Right hindlimb (tissue), 1 donor: Measurements from ENCODE around the gene TSPAN13.

Experiments
- DNase-seq: peaks from one replicate; pipeline ENCODE4 v3.0.0-alpha.2; 2018

The TSPAN13 gene

DNA sequence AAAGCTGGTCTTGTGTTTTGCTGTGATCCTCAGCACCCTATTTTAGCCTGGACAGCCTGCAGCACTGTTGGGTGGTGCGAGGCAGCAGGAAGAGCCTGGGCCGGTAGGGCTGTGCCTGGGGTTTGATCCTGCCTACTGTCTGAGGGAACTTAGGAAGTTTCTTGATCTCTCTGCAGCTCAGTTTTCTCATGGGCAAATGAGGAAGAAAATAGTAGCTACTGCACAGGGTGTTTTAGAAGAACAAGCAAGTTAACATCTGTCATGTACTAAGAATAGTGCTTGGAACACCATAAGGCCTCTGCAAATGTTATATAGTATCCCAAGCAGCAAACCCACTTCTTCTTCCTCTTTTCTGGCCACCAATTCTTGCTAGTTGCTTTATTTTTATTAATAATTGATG is 63.3 kb downstream of the TSPAN13 start:
- no peak for DNase-seq

DNA sequence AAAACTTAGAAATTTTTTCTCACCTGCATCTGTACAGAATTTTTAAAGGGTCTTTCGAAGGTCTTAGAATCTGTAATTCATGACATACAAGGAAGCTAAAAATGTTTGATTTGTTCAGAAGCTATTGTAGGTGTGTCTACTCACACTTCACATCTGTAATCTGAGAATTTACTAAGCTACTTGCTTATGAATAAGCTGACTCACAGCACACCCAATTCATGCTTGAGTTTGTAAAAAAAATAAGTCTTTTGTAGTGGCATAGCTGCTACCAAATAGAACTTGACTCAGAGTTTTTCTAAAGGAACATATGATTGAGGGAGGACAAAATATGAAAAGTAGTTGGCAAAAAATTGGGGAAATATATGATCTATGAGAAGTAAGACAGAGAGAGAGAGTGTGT is 64.0 kb downstream of the TSPAN13 start:
- DNase-seq = no peak

DNA sequence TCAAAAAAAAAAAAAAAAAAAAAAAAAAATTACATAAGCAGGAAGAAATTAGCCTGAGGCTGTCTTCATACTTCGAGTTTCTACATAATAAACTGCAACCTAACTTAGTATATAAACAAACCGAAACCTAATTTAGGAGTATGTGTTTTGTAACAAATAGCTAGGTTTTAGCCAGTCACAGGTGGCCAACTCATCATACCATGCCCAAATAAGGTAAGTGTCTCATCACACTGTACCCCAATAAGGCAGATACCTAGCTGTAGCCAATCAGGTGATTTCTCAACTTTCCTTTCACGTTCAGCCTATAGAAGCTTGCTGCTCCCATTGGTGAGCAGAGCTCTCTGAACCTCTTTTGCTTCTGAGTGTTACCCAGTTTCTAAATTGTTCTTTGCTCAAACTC is 65.2 kb downstream of the TSPAN13 start:
- no peak for DNase-seq

DNA sequence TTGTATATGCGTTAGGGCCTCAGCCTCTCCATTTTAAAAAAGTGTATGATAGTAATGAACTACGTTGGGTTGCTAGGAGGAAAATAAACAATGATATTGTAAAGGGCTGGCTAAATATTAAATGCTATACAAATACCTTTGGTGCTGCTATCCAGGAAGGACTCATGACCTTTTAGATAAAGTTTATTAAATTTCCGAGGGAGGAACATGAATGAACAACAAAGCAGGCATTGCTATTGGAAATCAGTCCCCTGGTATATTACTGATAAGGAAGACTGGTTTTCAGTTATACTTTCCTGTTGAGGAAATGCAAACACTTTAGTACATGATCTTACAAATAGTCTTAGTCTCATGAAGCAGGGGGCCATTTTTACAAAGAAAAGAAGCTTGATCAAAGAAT is 68.5 kb downstream of the TSPAN13 start:
- no peak for DNase-seq

DNA sequence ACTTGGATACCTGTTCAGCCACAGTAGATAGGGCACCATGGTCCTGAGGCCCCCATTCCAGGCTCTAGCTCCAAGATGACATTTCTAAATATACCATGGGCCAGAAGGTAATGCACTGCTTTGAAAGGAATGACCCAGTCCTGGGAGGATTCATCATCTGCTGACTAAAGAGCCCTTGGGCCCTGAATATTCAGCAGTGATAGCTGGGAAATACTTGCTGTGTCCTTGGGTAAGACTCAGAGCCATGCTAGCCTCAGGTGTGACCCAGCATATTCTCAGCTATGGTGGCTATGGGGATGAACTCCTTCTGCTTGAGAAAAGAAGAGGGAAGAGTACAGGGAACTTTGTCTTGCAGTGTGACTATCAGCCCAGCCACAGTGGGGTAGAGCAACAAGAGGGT is 72.5 kb downstream of the TSPAN13 start:
- no peak for DNase-seq

DNA sequence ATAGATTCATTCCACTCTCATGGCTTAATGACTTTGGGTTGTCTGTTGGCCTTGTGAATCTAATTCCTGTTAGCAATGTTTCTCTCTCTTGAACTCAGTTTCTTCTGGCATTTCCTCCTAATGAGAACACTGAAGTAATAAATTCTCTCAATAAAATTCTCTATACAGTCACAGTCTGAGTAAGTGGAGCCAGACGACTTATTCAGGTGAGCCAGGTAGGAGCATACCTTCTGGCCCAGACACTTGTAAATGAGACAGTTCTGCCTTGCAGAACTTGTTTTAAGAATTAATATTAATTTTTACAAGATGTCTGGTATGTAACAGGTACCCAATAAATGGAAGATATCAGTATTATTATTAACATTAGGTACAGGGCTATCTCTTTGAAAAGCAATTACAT is 79.8 kb downstream of the TSPAN13 start:
- DNase-seq = no peak
